Osteocyte (in vitro differentiated cells): Measurements from ENCODE around the gene UBE2N. TPM values are rescaled to one million over a fixed set of nuclear protein-coding genes. Genes with fewer than 3 reads are reported as not detected.

Source experiments
- DNase-seq: peaks from one replicate; pipeline ENCODE4 v3.0.0; 2021; ENCODE audit warnings: mixed read lengths; ENCODE audit not compliant: unreplicated experiment; ENCODE audit errors: extremely low spot score
- H3K27ac Mint-ChIP-seq: one replicate; pipeline ENCODE4 v1.8.0; 2021; ENCODE audit warnings: mild to moderate bottlenecking, mixed read lengths; ENCODE audit not compliant: unreplicated experiment
- H3K27me3 Mint-ChIP-seq: one replicate; pipeline ENCODE4 v1.8.0; 2021; ENCODE audit warnings: mixed read lengths; ENCODE audit not compliant: unreplicated experiment
- H3K36me3 Mint-ChIP-seq: one replicate; pipeline ENCODE4 v1.8.0; 2021; ENCODE audit warnings: mixed read lengths; ENCODE audit not compliant: unreplicated experiment
- H3K4me1 Mint-ChIP-seq: one replicate; pipeline ENCODE4 v1.8.0; 2021; ENCODE audit warnings: mixed read lengths; ENCODE audit not compliant: unreplicated experiment
- H3K4me3 Mint-ChIP-seq: one replicate; pipeline ENCODE4 v1.8.0; 2021; ENCODE audit warnings: mild to moderate bottlenecking, moderate library complexity, mixed read lengths; ENCODE audit not compliant: unreplicated experiment
- H3K9me3 Mint-ChIP-seq: one replicate; pipeline ENCODE4 v1.8.0; 2021; ENCODE audit warnings: mixed read lengths; ENCODE audit not compliant: unreplicated experiment
- CTCF ChIP-seq: fragments of 200-600 bp; sonication (generic); IDR thresholded peaks from 2 replicates; pipeline ENCODE4 v1.5.0; 2021; ENCODE audit warnings: antibody characterized with exemption, mild to moderate bottlenecking, moderate library complexity
- total RNA-seq: library from RNA; stranded (reverse); gene quantifications from 2 replicates; pipeline ENCODE4 v1.2.1, GENCODE V29; 2021

The UBE2N gene
- total RNA-seq, 1 donor from 2014 or later, result 68.3 TPM

- TF ChIP-seq CTCF, result no peak
- no peak overlapping the region for H3K27ac Mint-ChIP-seq
- H3K9me3 Mint-ChIP-seq, result no peaks in the 10 kb centered on the region
- H3K4me3 Mint-ChIP-seq, result no peak overlapping the region
- H3K4me1 Mint-ChIP-seq, result peaks cover 24% of the 10 kb centered on the region
- peaks cover 14% of the 10 kb centered on the region for H3K36me3 Mint-ChIP-seq
- H3K27me3 Mint-ChIP-seq, result no peaks in the 10 kb centered on the region
- DNase-seq, result no peak
Observed at GRCh38 chr12:93469386-93469785, 27.6 kb upstream of the UBE2N start.

GRCh38 chr12:93468008-93468371 lies 26.2 kb upstream of the UBE2N start:
- Mint-ChIP-seq H3K27ac (peak overlapping the region; percentile 94), H3K4me1 (peaks cover 24% of the 10 kb centered on the region), H3K4me3 (peak overlapping the region; percentile 89), H3K9me3 (no peaks in the 10 kb centered on the region), H3K27me3 (no peaks in the 10 kb centered on the region), H3K36me3 (peaks cover 14% of the 10 kb centered on the region)
- no peak for TF ChIP-seq CTCF
- no peak for DNase-seq

GRCh38 chr12:93467351-93468007 lies 25.7 kb upstream of the UBE2N start, which contains the start of gene MRPL42:
MRPL42 (plus strand) TSS chr12:93467514; CDS start chr12:93469286, 1,772 bp downstream.
- H3K36me3 Mint-ChIP-seq, result peaks cover 14% of the 10 kb centered on the region
- H3K27ac Mint-ChIP-seq, result peak within 1 kb of the TSS; percentile 94
- peak; percentile 96 for DNase-seq

DNA sequence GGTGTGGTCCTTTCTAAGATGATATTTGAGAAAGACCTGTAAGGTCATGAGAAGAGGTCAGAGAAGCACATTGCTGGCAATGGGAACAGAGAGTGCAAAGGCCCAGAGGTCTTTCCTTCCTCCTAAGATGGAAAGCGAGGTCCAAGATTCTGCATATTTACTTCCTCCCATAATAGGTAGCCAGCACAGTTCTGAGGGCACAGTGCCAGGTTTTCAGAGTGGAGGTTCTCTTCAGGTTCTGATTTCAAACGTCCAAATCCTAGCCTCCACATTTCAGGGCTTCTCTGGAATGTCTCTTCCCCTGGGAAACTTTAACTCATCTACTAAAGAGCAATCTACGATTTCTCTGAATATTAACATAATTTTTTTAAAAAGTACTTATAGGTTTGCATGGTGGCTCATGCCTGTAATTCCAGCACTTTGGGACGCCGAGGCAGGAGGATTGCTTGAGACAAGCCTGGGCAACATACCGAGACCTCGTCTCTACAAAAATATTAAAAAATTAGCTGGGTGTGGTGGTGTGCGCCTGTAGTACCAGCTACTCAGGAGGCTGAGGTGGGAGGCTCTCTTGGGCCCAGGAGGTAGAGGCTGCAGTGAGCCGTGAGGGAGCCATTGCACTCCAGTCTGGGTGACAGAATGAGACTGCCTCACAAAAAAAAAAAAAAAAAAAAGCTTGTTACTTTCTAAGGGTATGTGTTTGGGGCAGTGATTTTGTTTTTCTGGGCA lies 25.0 kb upstream of the UBE2N start:
- Mint-ChIP-seq H3K4me1 (peaks cover 24% of the 10 kb centered on the region), H3K9me3 (no peaks in the 10 kb centered on the region), H3K36me3 (peaks cover 14% of the 10 kb centered on the region), H3K4me3 (peak overlapping the region; percentile 89), H3K27ac (peak overlapping the region; percentile 94), H3K27me3 (no peaks in the 10 kb centered on the region)
- no peak for TF ChIP-seq CTCF
- no peak for DNase-seq

More at GRCh38 chr12:93467351-93468007, 25.7 kb upstream of the UBE2N start, which contains the start of gene MRPL42:
- no peaks in the 10 kb centered on the region for H3K9me3 Mint-ChIP-seq
- H3K4me1 Mint-ChIP-seq, result peaks cover 24% of the 10 kb centered on the region
- H3K27me3 Mint-ChIP-seq, result no peaks in the 10 kb centered on the region
- peak within 1 kb of the TSS; percentile 89 for H3K4me3 Mint-ChIP-seq
- TF ChIP-seq CTCF, result peak; percentile 88

DNA sequence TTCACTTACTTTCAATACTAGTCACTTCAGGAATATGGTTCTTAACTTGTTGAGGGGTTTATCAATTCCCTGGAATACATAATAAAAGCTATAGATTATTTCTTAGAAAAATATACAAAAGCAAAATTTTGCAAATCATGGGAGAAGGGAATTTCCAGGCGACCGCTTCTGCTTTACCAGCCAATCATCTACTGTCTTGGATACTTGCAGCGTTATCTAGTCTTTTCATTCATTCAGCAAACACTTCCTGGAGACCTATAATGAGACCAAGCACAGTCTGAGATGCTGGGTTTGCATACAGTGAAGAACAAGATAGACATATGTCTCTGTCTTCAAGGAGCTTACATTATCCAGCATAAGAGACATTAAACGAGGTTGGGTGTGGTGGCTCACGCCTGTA lies 24.1 kb upstream of the UBE2N start:
- no peak overlapping the region for H3K4me3 Mint-ChIP-seq
- no peaks in the 10 kb centered on the region for H3K27me3 Mint-ChIP-seq
- H3K36me3 Mint-ChIP-seq, result peaks cover 13% of the 10 kb centered on the region
- peaks cover 24% of the 10 kb centered on the region for H3K4me1 Mint-ChIP-seq
- no peak overlapping the region for H3K27ac Mint-ChIP-seq
- DNase-seq, result no peak
- TF ChIP-seq CTCF, result no peak
- no peaks in the 10 kb centered on the region for H3K9me3 Mint-ChIP-seq
